ENCODE results near the gene ZC3HAV1. TPM values are rescaled to one million over a fixed set of nuclear protein-coding genes. Genes with fewer than 3 reads are reported as not detected.
"Not testable (repeated sequence)": the region's sequence is repeated elsewhere in the genome, so short reads cannot be mapped to it uniquely, and the experiment has no call there.

The ZC3HAV1 gene
- total RNA-seq, 3 donors from 2014 or later, result 36.5 to 38.9 (median 38.4) TPM

DNA sequence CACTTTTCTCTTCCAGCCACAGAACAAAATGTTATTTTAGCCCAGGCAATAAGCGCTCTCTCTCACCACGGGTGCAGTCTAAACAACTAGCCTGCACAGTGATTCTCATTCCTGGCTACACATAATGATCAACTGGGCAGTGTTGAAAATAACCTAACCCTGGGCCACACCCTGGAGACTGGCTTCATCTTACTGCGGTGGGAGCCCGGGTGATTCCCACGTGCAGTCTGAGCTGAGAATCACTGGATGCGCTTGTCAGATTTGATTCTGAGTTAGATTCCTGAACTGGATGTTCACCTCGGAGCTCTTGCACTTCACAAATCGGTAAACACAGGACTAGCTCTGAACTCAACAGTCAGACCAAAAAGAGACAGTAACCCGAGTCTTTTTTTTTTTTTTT, 14.9 kb downstream of the ZC3HAV1 start:
- no peak overlapping the region for H3K4me3 ChIP-seq
- intact Hi-C loops (cut with DNase I, micrococcal nuclease), result no loop called here
- DNase-seq (no peak), ATAC-seq (peak; percentile 17)
- H3K4me1 ChIP-seq (ENCODE audit: low read depth), result no peaks in the 10 kb centered on the region
- H3K9me3 ChIP-seq, result no peaks in the 10 kb centered on the region
- H3K36me3 ChIP-seq (ENCODE audit: low read depth), result no peaks in the 10 kb centered on the region
- TF ChIP-seq, protein P1, sequence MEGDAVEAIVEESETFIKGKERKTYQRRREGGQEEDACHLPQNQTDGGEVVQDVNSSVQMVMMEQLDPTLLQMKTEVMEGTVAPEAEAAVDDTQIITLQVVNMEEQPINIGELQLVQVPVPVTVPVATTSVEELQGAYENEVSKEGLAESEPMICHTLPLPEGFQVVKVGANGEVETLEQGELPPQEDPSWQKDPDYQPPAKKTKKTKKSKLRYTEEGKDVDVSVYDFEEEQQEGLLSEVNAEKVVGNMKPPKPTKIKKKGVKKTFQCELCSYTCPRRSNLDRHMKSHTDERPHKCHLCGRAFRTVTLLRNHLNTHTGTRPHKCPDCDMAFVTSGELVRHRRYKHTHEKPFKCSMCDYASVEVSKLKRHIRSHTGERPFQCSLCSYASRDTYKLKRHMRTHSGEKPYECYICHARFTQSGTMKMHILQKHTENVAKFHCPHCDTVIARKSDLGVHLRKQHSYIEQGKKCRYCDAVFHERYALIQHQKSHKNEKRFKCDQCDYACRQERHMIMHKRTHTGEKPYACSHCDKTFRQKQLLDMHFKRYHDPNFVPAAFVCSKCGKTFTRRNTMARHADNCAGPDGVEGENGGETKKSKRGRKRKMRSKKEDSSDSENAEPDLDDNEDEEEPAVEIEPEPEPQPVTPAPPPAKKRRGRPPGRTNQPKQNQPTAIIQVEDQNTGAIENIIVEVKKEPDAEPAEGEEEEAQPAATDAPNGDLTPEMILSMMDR (IDR thresholded peaks at IDR 0.05), result no peak

GRCh38 chr7:139094030-139094429, 15.5 kb downstream of the ZC3HAV1 start:
- no peaks in the 10 kb centered on the region for H3K4me1 ChIP-seq (ENCODE audit: low read depth)
- no peak for DNase-seq
- no peak for ATAC-seq
- H3K36me3 ChIP-seq (ENCODE audit: low read depth), result no peaks in the 10 kb centered on the region
- H3K9me3 ChIP-seq, result no peaks in the 10 kb centered on the region
- TF ChIP-seq, protein P1 (IDR thresholded peaks at IDR 0.05), result no peak
- no peak overlapping the region for H3K4me3 ChIP-seq
- intact Hi-C loops (cut with DNase I, micrococcal nuclease), result no loop called here

DNA sequence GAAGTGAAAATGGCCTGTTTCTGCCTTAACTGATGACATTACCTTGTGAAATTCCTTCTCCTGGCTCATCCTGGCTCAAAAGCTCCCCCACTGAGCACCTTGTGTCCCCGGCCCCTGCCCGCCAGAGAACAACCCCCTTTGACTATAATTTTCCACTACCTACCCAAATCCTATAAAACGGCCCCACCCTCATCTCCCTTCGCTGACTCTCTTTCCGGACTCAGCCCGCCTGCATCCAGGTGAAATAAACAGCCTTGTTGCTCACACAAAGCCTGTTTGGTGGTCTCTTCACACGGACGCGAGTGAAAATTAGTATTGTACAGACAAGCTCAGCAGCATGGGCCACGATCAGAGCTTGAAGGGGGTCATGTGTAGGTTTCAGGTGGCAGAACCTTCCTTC, 16.0 kb downstream of the ZC3HAV1 start:
- H3K36me3 ChIP-seq (ENCODE audit: low read depth); ATAC-seq; H3K4me1 ChIP-seq (ENCODE audit: low read depth); intact Hi-C loops (cut with DNase I, micrococcal nuclease); DNase-seq; H3K9me3 ChIP-seq; H3K4me3 ChIP-seq: not testable (repeated sequence)

GRCh38 chr7:139092090-139092796, 17.3 kb downstream of the ZC3HAV1 start:
- H3K4me1 ChIP-seq (ENCODE audit: low read depth), result no peaks in the 10 kb centered on the region
- ATAC-seq (no peak), DNase-seq (no peak)
- H3K4me3 ChIP-seq, result no peak overlapping the region
- TF ChIP-seq, protein P1 (IDR thresholded peaks at IDR 0.05), result no peak
- H3K36me3 ChIP-seq (ENCODE audit: low read depth), result no peaks in the 10 kb centered on the region
- H3K9me3 ChIP-seq, result no peaks in the 10 kb centered on the region
- intact Hi-C loops (cut with DNase I, micrococcal nuclease), result no loop called here

- intact Hi-C loops (cut with DNase I, micrococcal nuclease), result no loop called here
- ATAC-seq (no peak), DNase-seq (no peak)
- no peaks in the 10 kb centered on the region for H3K9me3 ChIP-seq
- TF ChIP-seq, protein P1 (IDR thresholded peaks at IDR 0.05), result no peak
- no peak overlapping the region for H3K4me3 ChIP-seq
- H3K36me3 ChIP-seq (ENCODE audit: low read depth), result peaks cover 3% of the 10 kb centered on the region
- H3K4me1 ChIP-seq (ENCODE audit: low read depth), result no peaks in the 10 kb centered on the region
Measured at GRCh38 chr7:139091677-139091996, 17.9 kb downstream of the ZC3HAV1 start.

GRCh38 chr7:139089118-139089517, 20.4 kb downstream of the ZC3HAV1 start:
- intact Hi-C loops (cut with DNase I, micrococcal nuclease), result no loop called here
- TF ChIP-seq, protein P1 (IDR thresholded peaks at IDR 0.05), result no peak
- ATAC-seq (no peak), DNase-seq (no peak)
- Histone ChIP-seq H3K4me1 (ENCODE audit: low read depth) (no peaks in the 10 kb centered on the region), H3K4me3 (no peak overlapping the region), H3K36me3 (ENCODE audit: low read depth) (peaks cover 4% of the 10 kb centered on the region), H3K9me3 (no peaks in the 10 kb centered on the region)

All from mucosa of descending colon (tissue), 3 donors.